Measurements from ENCODE around the gene AGPAT3.

Gene AGPAT3

DNA sequence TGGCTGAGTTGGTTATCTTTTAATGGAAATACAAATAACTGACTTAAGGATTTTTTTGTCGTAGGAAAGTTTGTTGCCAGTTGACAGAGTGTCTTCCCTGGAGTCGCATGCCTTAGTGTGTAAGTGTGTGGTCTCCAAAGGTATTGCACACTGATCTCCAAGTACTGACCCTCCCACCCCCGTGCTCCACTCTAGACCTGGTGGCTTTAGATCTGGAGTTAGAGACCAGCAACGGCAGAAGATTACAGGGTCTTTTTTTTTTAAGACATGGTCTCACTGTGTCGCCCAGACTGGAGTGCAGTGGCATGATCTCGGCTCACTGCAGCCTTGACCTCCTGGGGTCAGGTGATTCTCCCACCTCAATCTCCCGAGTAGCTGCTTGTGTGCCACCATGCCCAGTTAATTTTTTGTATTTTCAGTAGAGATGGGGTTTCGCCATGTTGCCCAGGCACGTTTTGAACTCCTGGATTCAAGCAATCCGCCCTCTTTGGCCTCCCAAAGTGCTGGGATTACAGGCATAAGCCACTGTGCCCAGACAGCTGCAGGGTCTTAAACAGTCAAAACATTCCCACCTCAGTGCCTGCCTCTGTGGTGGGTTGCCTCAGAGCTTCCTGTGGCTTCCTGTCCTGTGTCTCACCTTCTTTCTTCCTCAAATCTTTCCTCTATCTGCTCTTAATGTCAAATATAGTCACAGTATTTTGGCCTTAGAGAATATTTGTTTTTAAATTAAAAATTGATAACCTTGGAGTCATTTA, 154.0 kb downstream of the AGPAT3 start:
- no peak for DNase-seq (ENCODE audit: low read depth, low spot score)

DNA sequence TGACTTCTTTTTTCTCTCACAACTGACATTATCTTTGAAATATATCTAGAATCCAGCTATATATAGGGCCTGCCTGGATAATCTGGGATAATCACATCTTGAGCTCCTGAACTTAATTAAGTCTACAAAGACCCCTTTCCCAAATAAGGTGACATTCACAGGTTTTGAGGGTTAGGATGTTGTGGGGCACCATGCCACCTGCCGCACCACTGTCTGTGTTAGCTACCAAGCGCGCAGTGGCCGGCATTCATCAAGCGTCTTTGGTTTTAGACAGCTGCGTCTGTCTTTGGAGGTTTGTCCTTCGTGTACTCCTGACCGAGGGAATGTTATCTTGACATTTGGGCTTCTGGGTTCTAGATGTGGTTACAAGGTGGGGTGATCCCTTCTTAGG, 154.5 kb downstream of the AGPAT3 start:
- no peak for DNase-seq (ENCODE audit: low read depth, low spot score)

DNA sequence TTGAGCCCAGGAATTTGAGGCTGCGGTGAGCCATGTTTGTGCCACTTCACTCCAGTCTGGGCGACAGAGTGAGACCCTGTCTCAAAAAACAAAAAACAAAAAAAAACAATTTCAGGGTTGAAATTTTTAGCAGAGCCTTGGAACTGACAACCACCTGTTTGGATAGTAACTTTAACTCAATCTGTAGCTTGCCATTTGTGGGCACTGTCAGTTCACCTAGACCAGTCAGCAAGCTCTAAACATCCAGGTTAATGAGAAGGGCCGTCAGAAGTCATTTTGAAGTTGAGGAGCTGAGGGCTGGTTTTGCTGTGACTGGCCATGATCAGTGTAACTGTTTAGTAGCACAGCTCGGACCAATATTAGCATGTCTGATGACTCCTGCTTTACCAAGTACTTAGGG, 155.5 kb downstream of the AGPAT3 start:
- DNase-seq (ENCODE audit: low read depth, low spot score): no peak

DNA sequence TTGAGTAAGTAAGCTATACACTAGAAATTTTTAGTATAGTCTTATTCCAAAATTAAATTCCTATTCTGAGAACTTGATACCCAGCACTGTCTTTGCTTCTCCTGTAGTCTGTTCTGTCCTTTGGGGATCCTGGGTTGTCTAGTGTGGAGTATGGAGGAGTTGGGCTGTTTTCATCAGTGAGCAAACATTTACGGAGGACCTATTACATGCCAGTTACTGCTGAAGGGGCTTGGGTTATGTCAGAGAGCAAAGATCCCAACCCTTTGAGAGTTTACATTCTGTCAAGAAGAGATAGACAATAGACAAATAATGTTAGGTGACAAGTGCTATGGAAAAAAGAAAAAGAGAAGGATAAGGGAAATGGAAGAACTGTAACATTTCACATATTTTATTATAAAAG, 156.0 kb downstream of the AGPAT3 start:
- no peak for DNase-seq (ENCODE audit: low read depth, low spot score)

DNA sequence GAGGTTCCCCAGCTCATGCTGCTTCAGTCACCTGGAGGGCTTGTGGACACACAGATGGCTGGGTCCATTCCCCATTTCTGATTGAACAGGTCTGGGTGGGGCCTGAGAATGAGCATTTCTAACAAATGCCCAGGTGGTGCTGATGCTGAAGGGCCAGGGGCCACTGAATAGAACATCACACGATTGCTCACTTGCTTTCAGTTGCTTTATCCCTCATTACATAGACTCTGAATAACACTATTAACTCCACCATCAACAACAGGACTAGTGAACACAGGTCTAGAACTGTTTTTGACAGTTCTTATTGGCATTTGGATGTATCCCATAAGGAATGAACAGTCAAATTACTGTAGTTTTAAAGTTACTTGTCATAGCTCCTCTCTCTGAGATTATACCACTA, 159.2 kb downstream of the AGPAT3 start:
- no peak for DNase-seq (ENCODE audit: low read depth, low spot score)

DNA sequence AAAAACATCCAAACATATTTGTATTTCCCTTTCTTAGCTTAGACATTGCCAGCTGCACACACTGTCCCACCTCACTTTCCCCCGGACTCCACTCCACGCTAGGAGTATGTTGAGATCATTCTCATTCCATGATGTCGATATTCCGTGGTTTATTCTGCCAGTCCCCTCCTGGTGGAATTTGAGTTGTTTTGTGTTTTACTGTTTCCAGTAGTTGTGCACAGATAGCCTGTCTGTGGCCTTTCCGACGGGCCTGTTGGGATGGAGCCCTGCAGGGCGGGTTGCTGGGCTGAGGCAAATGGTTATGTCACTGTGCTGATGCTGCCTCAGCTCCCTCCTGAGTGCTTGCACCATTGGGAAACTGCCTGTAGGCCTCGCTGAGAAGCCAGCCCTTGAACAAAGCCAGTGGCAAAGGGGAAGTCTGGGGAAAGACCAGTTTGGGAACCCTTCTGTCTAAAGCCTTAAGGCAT, 159.9 kb downstream of the AGPAT3 start:
- DNase-seq (ENCODE audit: low read depth, low spot score): no peak

DNA sequence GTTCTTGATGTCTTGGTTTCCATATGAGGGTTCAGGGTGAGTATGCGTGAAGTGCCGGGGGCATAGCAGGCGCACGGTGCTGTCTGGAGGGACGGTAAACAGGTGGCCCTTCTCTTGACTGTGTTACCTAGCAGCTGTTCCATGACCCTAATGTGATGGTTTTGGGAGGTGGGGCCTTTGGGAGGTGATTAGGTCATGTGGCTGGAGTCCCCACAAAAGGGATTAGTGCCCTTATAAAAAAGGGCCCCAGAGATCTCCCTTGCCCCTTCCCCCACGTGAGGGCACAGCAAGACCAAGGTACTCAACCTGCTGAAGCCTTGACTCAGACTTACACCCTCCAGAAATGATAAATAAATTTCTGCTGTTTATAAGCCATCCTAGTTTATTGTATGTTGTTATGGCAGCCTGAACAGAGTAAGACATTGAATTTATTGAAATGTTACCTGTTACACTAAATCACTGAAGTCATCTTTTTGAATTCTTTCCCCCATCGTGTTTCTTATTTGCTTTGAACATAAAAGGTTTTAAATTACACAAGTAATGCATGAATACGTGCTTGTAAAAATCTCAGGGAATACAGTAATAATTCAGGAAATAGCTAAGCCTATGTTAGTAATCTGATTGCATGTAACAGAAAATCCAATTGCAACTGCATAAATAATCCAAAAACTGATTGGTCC, 162.7 kb downstream of the AGPAT3 start:
- DNase-seq (ENCODE audit: low read depth, low spot score): no peak

DNA sequence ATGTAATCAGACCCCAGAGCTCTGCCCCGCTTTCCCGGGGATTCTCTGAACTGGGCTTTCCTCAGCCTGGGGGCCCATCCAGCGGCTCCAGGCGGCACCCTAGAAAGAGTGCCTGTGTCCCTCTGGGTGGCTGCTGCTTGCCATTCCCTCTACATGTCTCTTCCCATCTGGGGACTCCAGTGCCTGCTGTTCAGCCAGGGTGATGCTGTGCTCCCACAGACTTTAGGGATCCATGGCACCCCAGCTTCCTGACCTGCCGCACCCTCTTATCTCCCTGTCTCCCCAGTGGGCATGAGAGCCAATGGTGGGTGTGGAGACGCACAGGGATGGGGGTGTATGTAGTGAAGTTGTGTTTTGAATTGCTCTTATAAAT, 163.2 kb downstream of the AGPAT3 start:
- DNase-seq (ENCODE audit: low read depth, low spot score): no peak

DNA sequence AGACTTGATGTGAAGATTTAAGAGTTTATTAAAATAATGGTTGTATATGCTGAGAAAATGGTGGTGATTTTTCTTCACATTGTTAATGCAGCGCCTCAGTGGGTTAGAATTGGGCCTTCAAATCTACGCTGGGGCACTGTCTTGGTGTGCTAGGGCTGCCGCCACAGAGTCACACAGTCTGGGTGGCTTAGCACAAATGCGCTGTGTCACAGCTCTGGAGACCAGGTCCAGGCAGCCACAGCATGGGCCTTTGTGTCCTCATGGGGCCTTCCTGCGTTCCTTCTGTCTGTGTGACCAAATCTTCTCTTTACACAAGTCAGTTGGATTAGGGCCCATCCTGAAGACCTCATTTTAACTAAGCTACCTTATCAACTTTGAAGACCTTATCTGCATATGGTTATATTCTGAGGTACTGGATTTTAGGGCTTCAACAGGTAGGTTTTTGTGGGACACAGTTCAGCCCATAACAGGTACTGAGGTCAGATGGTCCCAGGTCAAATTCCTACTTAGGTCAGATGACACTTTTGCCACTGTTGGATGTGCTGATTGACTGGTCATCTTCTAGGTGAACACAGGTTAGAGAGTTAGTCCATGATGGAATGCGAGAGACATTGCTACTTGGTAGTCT, 164.6 kb downstream of the AGPAT3 start:
- DNase-seq (ENCODE audit: low read depth, low spot score): no peak

DNA sequence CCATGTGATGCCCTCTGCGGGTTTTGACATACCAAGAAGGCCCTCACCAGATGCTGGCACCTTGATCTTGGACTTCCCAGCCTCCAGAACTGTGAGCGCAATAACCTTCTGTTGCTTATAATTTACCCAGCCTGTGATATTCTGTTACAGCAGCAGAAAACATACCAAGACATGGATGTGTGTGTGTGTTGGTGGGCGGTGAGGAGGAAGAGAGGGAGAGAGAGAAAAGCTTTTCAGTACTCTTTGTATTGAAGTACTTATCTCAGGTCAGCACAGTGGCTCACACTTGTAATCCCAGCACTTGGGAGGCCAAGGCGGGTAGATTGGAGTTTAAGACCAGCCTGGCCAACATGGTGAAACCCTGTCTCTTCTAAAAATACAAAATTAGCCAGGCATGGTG, 170.2 kb downstream of the AGPAT3 start:
- no peak for DNase-seq (ENCODE audit: low read depth, low spot score)

Measured in iPS DF 19.7 (cell line).